Hematopoietic multipotent progenitor cell treated with erythropoietin and hydrocortisone succinate and interleukin-3 and kit ligand, for 15 days (in vitro differentiated cells): ENCODE measurements around the gene APLP1.
"Not testable (repeated sequence)": the region's sequence is repeated elsewhere in the genome, so short reads cannot be mapped to it uniquely, and the experiment has no call there.

Source experiments
- DNase-seq: peaks from one replicate; pipeline ENCODE4 v3.0.0-alpha.2; 2015; ENCODE audit warnings: low spot score

The APLP1 gene

GRCh38 chr19:35868172-35868822, at the start of gene APLP1:
Gene APLP1, plus strand, starts transcription at chr19:35868574. Its CDS starts 63 bp downstream, at chr19:35868637.
- no peak for DNase-seq

GRCh38 chr19:35822579-35822978, 45.8 kb upstream of the APLP1 start:
- DNase-seq, result no peak

GRCh38 chr19:35824150-35824549, 44.2 kb upstream of the APLP1 start:
- no peak for DNase-seq

- peak; percentile 7 for DNase-seq
These were observed 39.6 kb upstream of the APLP1 start for GRCh38 chr19:35828692-35829301.

- DNase-seq, result no peak
These were observed 37.4 kb upstream of the APLP1 start for GRCh38 chr19:35830986-35831385.

GRCh38 chr19:35832054-35832453, 36.3 kb upstream of the APLP1 start:
- no peak for DNase-seq

GRCh38 chr19:35833972-35834371, 34.4 kb upstream of the APLP1 start:
- DNase-seq, result no peak

GRCh38 chr19:35836096-35836495, 32.3 kb upstream of the APLP1 start:
- not testable (repeated sequence) for DNase-seq

GRCh38 chr19:35841961-35842595, 26.3 kb upstream of the APLP1 start:
- no peak for DNase-seq

GRCh38 chr19:35842666-35843272, 25.6 kb upstream of the APLP1 start:
- no peak for DNase-seq

- DNase-seq, result peak; percentile 7
These were observed 24.5 kb upstream of the APLP1 start for GRCh38 chr19:35843676-35844481.

GRCh38 chr19:35844482-35845214, 23.7 kb upstream of the APLP1 start:
- no peak for DNase-seq

GRCh38 chr19:35845215-35846037, 22.9 kb upstream of the APLP1 start:
- no peak for DNase-seq

- DNase-seq, result no peak
These were observed 22.2 kb upstream of the APLP1 start for GRCh38 chr19:35846038-35846668.

- no peak for DNase-seq
These were observed 20.5 kb upstream of the APLP1 start for GRCh38 chr19:35847911-35848310.

- no peak for DNase-seq
These were observed 19.9 kb upstream of the APLP1 start for GRCh38 chr19:35848486-35848885.

GRCh38 chr19:35848919-35849505, 19.4 kb upstream of the APLP1 start:
- no peak for DNase-seq

GRCh38 chr19:35851213-35852028, 17.0 kb upstream of the APLP1 start:
- DNase-seq, result no peak
